GM11168 (cell line): ENCODE measurements around the gene SLC9A7.

Source experiments
- in situ Hi-C: fragments of 300-500 bp; cut with MboI; formaldehyde crosslinking; loops from one replicate; pipeline ENCODE4 v1.12.0; 2022; ENCODE audit warnings: low sequenced_read_pairs; ENCODE audit not compliant: unreplicated experiment

SLC9A7 gene

DNA sequence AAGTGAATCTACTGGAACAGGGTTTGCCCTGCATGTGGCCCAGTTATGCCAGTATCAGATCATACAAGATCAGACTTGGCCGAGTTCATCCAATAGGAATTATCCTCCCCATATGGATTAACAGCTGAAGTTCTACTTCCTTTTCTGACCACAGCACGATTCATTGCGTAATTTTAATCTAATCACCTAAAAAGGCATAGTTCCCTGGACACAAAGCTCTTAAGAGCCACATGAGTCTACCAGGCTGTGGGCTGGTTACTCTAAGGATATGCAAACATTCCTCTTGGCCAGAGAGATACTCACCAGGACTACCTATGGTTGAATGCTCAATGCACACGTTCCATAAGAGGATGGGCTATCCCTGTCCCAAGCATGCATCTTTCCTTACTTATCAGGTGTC, 138.4 kb downstream of the SLC9A7 start:
- in situ Hi-C loops = no loop called here

DNA sequence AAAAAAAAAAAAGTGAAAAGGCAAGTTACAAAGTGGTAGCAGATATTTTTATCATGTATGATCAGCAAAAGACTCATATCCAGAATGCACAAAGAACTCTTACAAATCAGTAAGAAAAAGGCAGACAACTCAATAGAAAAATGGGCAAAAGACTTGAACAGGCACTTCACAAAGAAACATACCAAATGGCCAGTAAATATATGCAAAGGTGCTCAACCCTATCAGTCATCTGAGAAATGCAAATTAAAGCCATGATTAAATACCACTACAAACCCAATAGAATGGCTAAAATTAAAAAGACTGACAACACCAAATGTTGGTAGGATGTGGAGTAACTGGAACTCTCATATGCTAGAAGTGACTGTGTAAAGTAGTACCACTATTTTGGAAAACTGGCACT, 140.0 kb downstream of the SLC9A7 start:
- in situ Hi-C loops = no loop called here

DNA sequence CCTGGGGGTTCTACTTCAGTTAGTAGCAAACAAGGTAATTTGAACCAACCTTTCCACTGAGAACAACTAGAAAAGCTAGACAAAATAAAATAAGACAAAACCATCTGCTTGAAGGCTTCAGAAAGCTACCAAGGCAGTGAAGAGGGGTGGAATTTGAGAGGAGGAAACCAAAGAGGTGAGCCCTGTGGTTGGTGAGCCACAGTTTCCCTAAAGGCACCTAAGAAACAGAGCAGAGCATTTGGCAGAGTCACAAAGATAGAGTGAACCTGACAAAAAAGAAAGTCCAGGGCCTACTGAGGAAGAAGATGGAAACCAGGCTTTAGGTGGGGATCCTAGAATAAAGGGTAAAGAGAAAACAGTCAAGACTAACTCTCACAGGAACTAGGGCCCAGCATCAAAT, 141.0 kb downstream of the SLC9A7 start:
- in situ Hi-C loops = no loop called here

DNA sequence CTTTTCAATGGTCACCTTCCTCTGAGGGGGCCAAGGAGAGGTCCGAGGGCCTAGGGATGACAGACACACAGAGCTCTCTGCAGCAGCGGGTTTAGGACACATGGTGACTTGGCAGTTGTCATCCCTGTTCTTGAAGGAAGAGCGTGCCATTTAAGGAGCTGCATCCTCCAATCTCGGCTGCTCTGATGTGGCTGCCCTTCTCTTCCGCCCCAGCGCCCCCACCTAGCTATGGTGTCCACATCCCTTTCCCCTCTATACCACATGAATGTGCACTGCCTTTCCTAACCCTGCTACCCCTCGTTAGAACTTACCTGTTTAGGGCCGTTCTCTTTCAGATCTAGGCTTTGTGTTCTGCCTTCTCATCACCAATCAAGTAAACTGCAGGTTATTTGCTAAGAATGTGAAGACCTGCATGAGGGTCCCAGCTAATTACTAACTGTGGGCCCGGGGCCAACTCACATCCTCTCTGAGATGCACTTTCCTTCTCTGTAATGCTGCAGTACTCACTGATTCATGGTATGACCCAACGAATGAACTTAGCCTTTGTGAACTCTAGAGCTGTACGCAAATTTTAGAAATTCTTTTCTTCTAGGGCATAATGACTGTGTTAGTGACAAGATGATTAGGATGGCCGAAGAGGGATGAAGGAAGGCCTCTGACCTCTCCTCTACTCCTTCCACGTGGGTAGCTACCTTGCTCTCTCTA, 147.1 kb downstream of the SLC9A7 start:
- in situ Hi-C loops = no loop called here

DNA sequence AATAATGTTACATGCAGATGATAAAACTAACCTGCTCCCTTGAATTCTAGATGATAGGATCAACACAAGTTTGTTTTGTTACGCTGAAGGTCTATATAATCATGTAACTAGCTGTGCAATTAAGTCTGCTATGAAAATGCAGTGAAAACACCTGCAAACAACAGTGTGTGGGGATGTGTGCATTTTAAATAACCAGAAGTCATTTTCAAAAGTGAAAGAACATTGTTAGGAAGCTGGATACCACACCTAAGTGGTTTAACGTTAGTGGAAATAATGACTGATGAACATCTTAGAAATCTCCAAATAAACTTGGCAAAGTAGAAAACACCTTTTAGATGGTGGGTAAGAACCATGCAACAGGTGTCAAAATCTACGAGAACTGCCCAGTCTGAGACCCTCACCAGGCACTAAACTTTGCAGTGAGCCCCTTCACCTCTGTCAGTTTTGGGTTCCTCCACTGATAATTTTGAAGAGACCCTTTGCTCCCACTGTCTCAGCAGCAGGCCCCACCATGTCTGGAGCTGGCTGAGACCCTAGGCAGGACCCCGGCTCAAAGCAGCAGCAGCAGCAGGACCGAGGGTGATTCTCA, 148.8 kb downstream of the SLC9A7 start:
- in situ Hi-C loops = no loop called here

- in situ Hi-C loops = no loop called here
Measured at GRCh38 chrX:46607916-46608315, 151.0 kb downstream of the SLC9A7 start.

DNA sequence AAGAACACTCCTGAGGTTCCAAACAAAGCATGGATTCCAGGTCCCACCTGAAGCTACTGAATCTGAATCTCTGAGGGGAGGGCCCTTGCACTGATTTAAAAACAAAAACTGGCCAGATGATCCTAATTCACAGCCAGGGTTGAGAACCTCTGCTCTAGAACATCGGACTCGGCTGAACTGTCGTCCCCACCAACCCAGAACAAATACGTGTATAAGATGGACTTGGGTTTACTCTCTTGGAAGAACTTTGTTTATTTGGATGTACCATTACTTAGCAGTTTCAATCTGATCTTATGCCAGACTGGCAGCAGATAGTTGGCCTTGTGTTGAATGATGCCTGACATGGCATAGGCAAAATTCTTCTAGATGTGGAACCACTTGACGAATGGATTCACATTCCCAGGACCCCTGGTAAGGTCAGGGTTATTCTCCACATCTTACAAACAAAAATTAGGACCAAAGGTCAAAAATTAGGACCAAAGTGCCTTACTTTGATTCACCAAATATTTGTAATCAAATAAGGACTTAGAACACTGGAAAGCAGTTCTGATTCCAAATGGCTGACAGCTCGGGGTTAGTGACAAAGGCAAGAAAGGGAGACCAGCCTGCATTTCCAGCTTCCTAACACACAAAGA, 156.3 kb downstream of the SLC9A7 start:
- in situ Hi-C loops = no loop called here

DNA sequence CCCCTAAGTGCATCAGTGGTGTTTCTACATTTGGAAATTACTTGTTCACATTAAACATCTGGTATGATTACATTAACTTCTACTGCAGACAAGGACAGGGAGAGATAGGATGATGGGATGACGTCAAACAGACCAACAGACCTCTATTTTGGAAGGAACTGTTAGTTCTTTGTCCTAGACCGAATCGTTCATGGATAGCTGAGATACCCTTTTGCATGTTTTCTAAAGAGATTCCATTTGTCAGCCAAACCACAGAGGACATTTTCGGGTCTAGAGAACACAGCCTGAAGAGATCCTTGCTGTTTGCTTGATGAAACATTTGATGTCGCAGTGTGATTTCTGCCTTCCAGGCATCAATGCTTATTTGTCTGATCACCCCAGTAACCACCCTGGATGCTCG, 157.6 kb downstream of the SLC9A7 start:
- in situ Hi-C loops = no loop called here

DNA sequence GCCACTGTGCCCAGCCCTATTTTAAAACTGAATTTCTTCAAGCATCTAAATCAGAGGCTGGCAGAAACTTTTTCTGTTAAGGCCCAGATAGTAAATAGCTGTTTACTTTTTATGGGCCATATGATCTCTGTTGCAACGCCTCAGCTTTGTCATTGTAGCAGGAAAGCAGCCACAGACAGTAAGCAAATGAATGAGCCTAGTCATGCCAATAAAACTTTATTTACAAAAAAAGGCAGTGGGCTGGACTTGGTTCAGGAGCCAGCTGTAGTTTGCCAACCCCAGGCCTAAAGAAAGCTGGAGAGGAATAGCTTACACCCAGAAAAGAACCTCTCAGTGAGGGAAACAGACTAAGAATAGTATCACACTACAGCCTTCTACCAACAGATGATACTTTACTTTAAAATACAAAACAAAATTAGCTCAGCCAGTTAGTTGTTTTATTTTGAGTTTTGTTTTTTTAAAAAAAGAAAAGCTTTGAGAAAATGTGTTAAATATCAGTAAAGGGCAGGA, 159.8 kb downstream of the SLC9A7 start:
- in situ Hi-C loops = no loop called here

DNA sequence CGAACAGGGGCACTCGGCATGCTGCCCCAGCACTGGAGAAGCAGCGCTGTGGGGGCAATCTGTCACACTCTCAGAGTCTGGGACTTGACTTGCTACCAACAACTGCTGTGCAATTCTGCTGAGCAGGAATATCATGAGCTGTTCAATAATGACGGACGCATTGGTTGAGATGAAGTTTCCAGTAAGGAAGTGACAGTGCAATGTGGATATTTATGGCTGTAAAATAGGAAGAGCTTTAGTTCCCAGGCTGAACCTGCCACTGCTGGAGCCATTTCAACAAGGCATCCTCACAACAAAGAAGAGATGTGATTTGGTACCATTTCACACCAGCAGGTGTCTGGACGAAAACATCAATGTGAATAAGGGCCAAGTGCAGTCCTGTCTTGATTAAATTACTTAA, 161.1 kb downstream of the SLC9A7 start:
- in situ Hi-C loops = no loop called here

GRCh38 chrX:46597208-46597607, 161.7 kb downstream of the SLC9A7 start:
- in situ Hi-C loops = no loop called here

DNA sequence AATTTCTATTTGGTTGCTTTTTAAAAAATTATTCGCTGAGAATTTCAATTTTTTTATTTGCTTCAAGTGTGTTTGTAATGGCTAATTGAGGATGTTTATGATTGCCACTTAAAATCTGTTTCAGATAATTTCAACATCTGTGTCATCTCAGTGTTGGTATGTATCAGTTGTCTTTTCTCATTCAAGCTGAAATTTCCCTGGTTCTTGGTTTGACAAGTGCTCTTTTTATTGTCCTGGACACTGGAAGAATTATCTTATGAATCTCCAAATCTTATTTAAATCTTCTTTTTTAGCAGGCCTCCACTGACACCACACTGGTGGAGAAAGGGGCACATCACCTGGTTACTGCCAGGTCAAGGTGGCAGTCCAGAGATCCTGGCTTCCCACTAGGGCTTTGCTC, 163.8 kb downstream of the SLC9A7 start:
- in situ Hi-C loops = no loop called here

DNA sequence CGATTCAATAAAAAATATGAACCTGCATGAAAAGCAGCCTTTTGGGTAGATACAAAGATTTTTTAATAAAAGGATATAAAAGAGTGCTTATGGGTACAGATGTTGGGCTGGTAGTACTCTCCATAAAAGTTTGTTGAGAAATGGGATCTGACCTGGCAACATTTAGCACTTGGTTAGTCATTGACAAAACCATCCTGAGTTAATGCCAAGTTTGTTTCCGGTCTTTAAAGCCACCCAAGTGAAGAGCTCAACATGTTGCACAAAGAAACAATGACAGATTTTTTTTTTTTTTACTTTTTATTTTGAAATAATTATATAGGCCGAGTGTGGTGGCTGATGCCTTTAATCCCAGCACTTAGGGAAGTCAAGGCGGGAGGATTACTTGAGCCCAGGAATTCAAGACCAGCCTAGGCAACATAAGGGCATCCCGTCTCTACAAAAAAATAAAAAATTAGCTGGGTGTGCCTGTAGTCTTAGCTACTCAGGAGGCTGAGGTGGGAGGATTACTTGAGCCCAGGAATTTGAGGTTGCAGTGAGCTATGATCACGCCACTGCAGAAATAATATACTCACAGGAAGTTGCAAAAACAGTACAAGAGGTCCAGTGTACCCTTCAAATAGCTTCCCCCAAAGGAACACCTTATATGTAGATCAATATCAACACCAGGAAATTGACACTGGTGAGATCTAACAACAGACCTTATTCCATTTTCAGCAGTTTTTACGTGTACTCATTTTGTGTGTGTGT, 168.8 kb downstream of the SLC9A7 start:
- in situ Hi-C loops = no loop called here

GRCh38 chrX:46588263-46588662, 170.7 kb downstream of the SLC9A7 start:
- in situ Hi-C loops = no loop called here

DNA sequence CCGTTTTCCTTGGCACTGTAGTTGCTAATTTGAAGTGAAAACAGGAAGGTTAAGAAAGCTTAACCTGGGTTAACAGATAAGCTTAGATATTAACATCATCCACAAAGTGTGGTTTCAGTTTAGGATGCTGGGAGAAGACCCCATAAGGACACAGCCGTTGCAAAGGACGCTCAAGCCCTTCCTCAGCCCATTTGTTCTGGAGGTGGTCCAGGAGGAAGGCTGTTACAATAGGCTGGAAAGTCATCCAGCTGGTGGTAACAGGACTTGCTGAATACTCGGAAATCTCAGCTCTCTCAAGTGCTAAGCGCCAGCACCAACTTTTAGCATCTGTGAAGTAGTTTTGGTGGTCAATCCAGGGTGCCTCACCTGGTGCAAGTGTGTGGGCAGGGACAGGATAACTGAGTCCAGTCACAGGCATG, 171.2 kb downstream of the SLC9A7 start:
- in situ Hi-C loops = no loop called here

DNA sequence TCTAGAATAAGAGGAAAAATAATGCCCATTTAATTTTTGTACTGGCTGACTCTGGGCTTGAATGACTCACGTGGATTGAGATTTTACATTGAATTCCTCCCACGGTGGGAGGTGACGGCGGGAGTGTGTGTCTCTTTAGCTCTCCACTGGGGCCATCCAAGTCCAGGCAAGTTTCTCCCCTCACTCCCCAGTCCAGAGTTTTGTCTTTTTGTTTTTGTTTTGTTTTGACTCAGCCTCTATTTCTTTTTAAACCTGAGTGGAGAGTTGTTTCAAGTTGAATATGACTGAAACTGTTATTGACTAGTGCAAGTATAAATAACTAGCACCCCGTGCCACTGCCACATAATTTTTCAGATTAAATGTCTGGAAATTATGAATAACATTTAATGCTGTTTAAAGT, 171.8 kb downstream of the SLC9A7 start:
- in situ Hi-C loops = no loop called here

DNA sequence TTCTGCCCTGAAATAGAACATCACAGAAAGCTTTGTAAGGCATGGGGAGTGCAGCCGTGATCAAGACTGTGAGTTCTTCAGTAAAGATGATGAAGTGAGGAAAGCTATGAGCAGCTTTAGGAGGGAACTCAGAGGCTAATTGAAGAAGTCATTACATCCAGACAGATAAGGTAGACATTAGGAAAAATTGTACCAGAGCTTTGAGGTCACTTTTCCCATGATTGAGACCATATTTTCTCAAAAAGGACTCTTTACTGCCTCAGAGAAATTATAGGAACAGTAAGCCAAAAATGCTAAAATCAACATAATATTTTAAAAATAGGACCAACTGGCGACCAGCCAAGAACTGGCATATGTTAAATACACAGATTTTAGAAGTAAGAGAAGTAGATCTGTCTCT, 174.2 kb downstream of the SLC9A7 start:
- in situ Hi-C loops = no loop called here

- in situ Hi-C loops = no loop called here
Measured at GRCh38 chrX:46582966-46583365, 176.0 kb downstream of the SLC9A7 start.

- in situ Hi-C loops = no loop called here
Measured at GRCh38 chrX:46582325-46582724, 176.6 kb downstream of the SLC9A7 start.

DNA sequence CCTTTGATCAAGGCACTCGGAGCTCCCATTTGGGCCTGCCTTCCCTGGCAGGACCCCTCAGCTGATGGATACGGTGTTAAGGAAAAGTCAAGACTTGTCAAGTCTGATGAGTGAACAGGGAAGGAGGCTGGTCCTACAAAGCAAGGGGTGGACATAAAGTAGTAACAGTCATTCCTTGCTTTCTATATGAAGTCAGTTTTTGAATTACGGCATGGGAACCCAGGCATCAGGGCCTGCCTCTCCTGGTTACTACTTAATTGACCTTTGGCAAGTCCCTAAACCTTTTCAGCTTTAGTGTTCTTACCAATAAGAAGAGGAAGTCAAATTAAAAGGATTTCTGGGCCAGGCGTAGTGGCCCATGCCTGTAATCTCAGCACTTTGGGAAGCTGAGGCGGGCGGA, 178.3 kb downstream of the SLC9A7 start:
- in situ Hi-C loops = no loop called here

- in situ Hi-C loops = no loop called here
Measured at GRCh38 chrX:46579250-46579649, 179.7 kb downstream of the SLC9A7 start.
